HepG2 (cell line): ENCODE data around the gene KLHL7. TPM values are rescaled to one million over a fixed set of nuclear protein-coding genes. Genes with fewer than 3 reads are reported as not detected.

Source experiments
- ATAC-seq: fragments of 200-7000 bp; cut with Tn5 transposase; 3 replicates; pipeline ENCODE4 v1.9.1; 2020; ENCODE audit warnings: mild to moderate bottlenecking, moderate library complexity
- BruUV-seq: library from RNA; stranded (reverse); fragments of 400-500 nt; replicated peaks from 2 replicates; lab custom pipeline; 2021; lab: Mats Ljungman, UMichigan
- CTCF ChIA-PET: fragments of 300-600 bp; formaldehyde crosslinking; extraction: SDS; loops from one replicate; lab custom pipeline; 2021; ENCODE audit warnings: low total read pairs, inconsistent platforms, low intra/inter-chr PET ratio; lab: Yijun Ruan, JAX
- POLR2A ChIA-PET: fragments of 350-600 bp; sonication (Branson Sonifier 250); formaldehyde crosslinking; loops from one replicate; lab custom pipeline; 2020; ENCODE audit warnings: antibody characterized with exemption, inconsistent platforms; lab: Yijun Ruan, JAX
- DNase-seq: peaks from one replicate; pipeline ENCODE4 v3.0.0-alpha.2; 2015; ENCODE audit warnings: low spot score
- FAIRE-seq: peaks from 3 replicates; lab custom pipeline; 2011; peaks lifted over from hg19 to GRCh38; lab: Jason Lieb, UNC
- H2AFZ ChIP-seq: one replicate; pipeline ENCODE4 v1.6.1; 2011; ENCODE audit warnings: low read length, inconsistent platforms
- H3K27ac ChIP-seq: fragments of 300-600 bp; 3 replicates; pipeline ENCODE4 v1.8.0; 2011; ENCODE audit warnings: mixed run types, mild to moderate bottlenecking, mixed read lengths, low read length, inconsistent platforms; ENCODE audit not compliant: insufficient read depth; ENCODE audit errors: extremely low read length
- H3K27me3 ChIP-seq, 2 experiments: fragments of 200-600 bp in 1 of 2; 2 replicates in 1 of 2; 3 replicates in 1 of 2; pipeline versions ENCODE4 v1.6.0 to v1.8.0; 2011; ENCODE audit warnings: low read length in 2 of 2, mild to moderate bottlenecking in 2 of 2, moderate library complexity in 2 of 2, inconsistent platforms in 1 of 2; ENCODE audit not compliant: insufficient read depth in 2 of 2, control insufficient read depth in 1 of 2
- H3K36me3 ChIP-seq, 2 experiments: fragments of 200-600 bp in 1 of 2; replicated peaks in 1 of 2; 2 replicates in 1 of 2; 3 replicates in 1 of 2; pipeline versions ENCODE4 v1.5.1 to v1.8.0; 2011; ENCODE audit warnings: low read length in 2 of 2, inconsistent platforms in 1 of 2; ENCODE audit not compliant: insufficient read depth in 2 of 2, control insufficient read depth in 1 of 2
- H3K4me1 ChIP-seq: 2 replicates; pipeline ENCODE4 v1.5.1; 2012; ENCODE audit warnings: low read length, inconsistent platforms; ENCODE audit not compliant: insufficient read depth
- H3K4me2 ChIP-seq: 2 replicates; pipeline ENCODE4 v1.6.0; 2011; ENCODE audit warnings: low read depth, low read length, inconsistent platforms
- H3K4me3 ChIP-seq, 3 experiments: fragments of 200-600 bp in 1 of 3; sonication (generic), shearing (Covaris generic) in 1 of 3; replicated peaks in 1 of 3; 2 replicates each; pipeline ENCODE4 v1.5.1; 2011 to 2016; ENCODE audit warnings: low read length in 3 of 3, inconsistent platforms in 2 of 3, low read depth in 2 of 3, mild to moderate bottlenecking in 2 of 3, control low read depth in 1 of 3, mixed read lengths in 1 of 3; ENCODE audit not compliant: insufficient read depth in 1 of 3
- H3K79me2 ChIP-seq: one replicate; pipeline ENCODE4 v1.6.1; 2011; ENCODE audit warnings: low read length, inconsistent platforms; ENCODE audit not compliant: insufficient read depth
- H3K9ac ChIP-seq: 2 replicates; pipeline ENCODE4 v1.6.0; 2011; ENCODE audit warnings: mild to moderate bottlenecking, low read depth, low read length, inconsistent platforms; ENCODE audit not compliant: insufficient read depth
- H3K9me3 ChIP-seq: 2 replicates; pipeline ENCODE4 v1.5.1; 2012; ENCODE audit warnings: mild to moderate bottlenecking, low read length
- H4K20me1 ChIP-seq: 2 replicates; pipeline ENCODE4 v1.6.0; 2011; ENCODE audit warnings: inconsistent platforms, mild to moderate bottlenecking, low read length, moderate library complexity; ENCODE audit not compliant: insufficient read depth
- FOXO1 ChIP-seq: sonication (generic); formaldehyde crosslinking; IDR thresholded peaks from 2 replicates; pipeline ENCODE4 v1.4.0; 2020; ENCODE audit warnings: missing genetic modification reagents
- GATA4 ChIP-seq: sonication (generic); IDR thresholded peaks from 2 replicates; pipeline ENCODE4 v1.6.1; 2016; ENCODE audit warnings: antibody characterized with exemption, low read depth, borderline replicate concordance
- ISX ChIP-seq: sonication (generic); formaldehyde crosslinking; conservative IDR thresholded peaks from 2 replicates; pipeline ENCODE4 v1.5.0; 2020; ENCODE audit warnings: missing genetic modification reagents
- KLF11 ChIP-seq: IDR thresholded peaks from 2 replicates; pipeline ENCODE4 v1.6.1; 2016; ENCODE audit warnings: missing compliant biosample characterization
- MAZ ChIP-seq, 2 experiments: sonication (generic) in 1 of 2; formaldehyde crosslinking in 1 of 2; IDR thresholded peaks; 2 replicates each; pipeline versions ENCODE4 v1.5.0 to v1.6.1; 2012 to 2020; ENCODE audit warnings: low read depth in 2 of 2, mild to moderate bottlenecking in 2 of 2, borderline replicate concordance in 1 of 2, improper control_type of control experiment in 1 of 2, low read length in 1 of 2, missing genetic modification reagents in 1 of 2, moderate library complexity in 1 of 2
- NCOA1 ChIP-seq: sonication (generic); formaldehyde crosslinking; IDR thresholded peaks from 2 replicates; pipeline ENCODE4 v1.9.0; 2021; ENCODE audit warnings: missing genetic modification reagents
- POLR2AphosphoS2 ChIP-seq: IDR thresholded peaks from 2 replicates; pipeline ENCODE4 v1.6.1; 2011; ENCODE audit warnings: low read depth, low read length, improper control_type of control experiment
- RBAK ChIP-seq: sonication (generic); formaldehyde crosslinking; IDR thresholded peaks from 2 replicates; pipeline ENCODE4 v1.5.1; 2020; ENCODE audit warnings: mild to moderate bottlenecking, missing genetic modification reagents
- SRSF1 ChIP-seq: fragments of 200-400 bp; formaldehyde crosslinking; optimal IDR thresholded peaks from 2 replicates; pipeline ENCODE3; 2017; ENCODE audit warnings: mild to moderate bottlenecking, low read depth, low read length, moderate library complexity
- THAP11 ChIP-seq: IDR thresholded peaks from 2 replicates; pipeline ENCODE4 v1.6.1; 2016; ENCODE audit warnings: missing biosample characterization, missing genetic modification reagents
- ZFP1 ChIP-seq: IDR thresholded peaks from 2 replicates; pipeline ENCODE4 v1.6.1; 2016
- ZFP37 ChIP-seq: sonication (generic); formaldehyde crosslinking; IDR thresholded peaks from 2 replicates; pipeline ENCODE4 v1.4.0; 2020; ENCODE audit warnings: missing genetic modification reagents, borderline replicate concordance
- ZKSCAN5 ChIP-seq: sonication (generic); formaldehyde crosslinking; IDR thresholded peaks from 2 replicates; pipeline ENCODE4 v1.5.1; 2020; ENCODE audit warnings: mild to moderate bottlenecking, missing genetic modification reagents
- ZNF143 ChIP-seq: sonication (generic); formaldehyde crosslinking; IDR thresholded peaks from 2 replicates; pipeline ENCODE4 v1.4.0; 2020; ENCODE audit warnings: missing genetic modification reagents
- ZNF234 ChIP-seq: sonication (generic); formaldehyde crosslinking; conservative IDR thresholded peaks from 2 replicates; pipeline ENCODE4 v1.5.1; 2020; ENCODE audit warnings: mild to moderate bottlenecking, missing genetic modification reagents
- ZNF441 ChIP-seq: sonication (generic); formaldehyde crosslinking; IDR thresholded peaks from 2 replicates; pipeline ENCODE4 v1.7.0; 2021; ENCODE audit warnings: missing genetic modification reagents, borderline replicate concordance
- ZNF629 ChIP-seq: sonication (generic); formaldehyde crosslinking; conservative IDR thresholded peaks from 2 replicates; pipeline ENCODE4 v1.5.0; 2020; ENCODE audit warnings: missing genetic modification reagents
- WGBS: methylation state at CpG from one replicate; pipeline ENCODE4 v1.1.6; 2017; ENCODE audit warnings: low lambda C conversion rate; 5-methylcytosine and 5-hydroxymethylcytosine counted together
- in situ Hi-C: cut with HindIII; loops from 2 replicates; pipeline ENCODE4 v1.10.0; 2017; ENCODE audit warnings: low pct_unique_long_range_greater_than_20kb; ENCODE audit not compliant: extremely low pct_ligation_motif_present
- intact Hi-C: fragments of 100-400 bp; cut with micrococcal nuclease; formaldehyde crosslinking; loops from one replicate; pipeline ENCODE4 v1.10.0; 2022; ENCODE audit not compliant: unreplicated experiment
- polyA plus RNA-seq, 8 experiments: library from polyadenylated mRNA; depleted of rRNA in 3 of 8; stranded (reverse) in 7 of 8; unstranded in 1 of 8; fragments of >200 nt; fragmentation: Illumina TruSeq in 4 of 8; extraction: Trizol in 4 of 8; gene quantifications; 2 replicates each; pipeline versions ENCODE4 v1.2.1 to v1.2.3, GENCODE V29; 2011 to 2016; ENCODE audit warnings: low read depth in 4 of 8, missing spikeins in 1 of 8, mixed read lengths in 1 of 8; ENCODE audit not compliant: insufficient read depth in 1 of 8
- total RNA-seq, 5 experiments: library from RNA; depleted of rRNA; stranded (reverse); fragments of >200 nt; fragmentation: Illumina TruSeq; extraction: Trizol; gene quantifications; 2 replicates each; pipeline ENCODE4 v1.2.3, GENCODE V29; 2016; ENCODE audit warnings: low read depth in 1 of 5
- TF ChIP-seq, protein P1 (sequence below): sonication (generic); formaldehyde crosslinking; IDR thresholded peaks from 2 replicates; pipeline ENCODE4 v1.4.0; 2020; ENCODE audit warnings: mild to moderate bottlenecking, missing genetic modification reagents

The KLHL7 gene
- total and polyA plus RNA-seq, 2 of the 13 experiments (the other 11 are each of a cell fraction or from before 2014, with no cell fraction given) = 16.2 to 34.4 TPM

GRCh38 chr7:23210506-23210905 is 104.9 kb downstream of the KLHL7 start:
- intact Hi-C loops (no loop called here), in situ Hi-C loops (no loop called here)
- 43% methylated on average over 2 of the region's 2 CpGs for WGBS
- Histone ChIP-seq H3K4me1 (peaks cover 36% of the 10 kb centered on the region), H3K79me2 (no peaks in the 10 kb centered on the region), H3K9ac (no peak overlapping the region), H3K36me3 (no peaks in the 10 kb centered on the region), H3K27ac (no peak overlapping the region), H3K27me3 (0 out of 5 replicates have a peak, but pooled peaks cover 0 to 5% of the 10 kb centered on the region in 2 experiments), H4K20me1 (no peaks in the 10 kb centered on the region), H3K4me2 (no peak overlapping the region), H3K9me3 (no peaks in the 10 kb centered on the region), H2AFZ (no peak overlapping the region), H3K4me3 (no peak overlapping the region)
- no TSS peak for BruUV-seq
- DNase-seq (no peak), FAIRE-seq (no peak), ATAC-seq (no peak)
- TF ChIP-seq RBAK (peak; percentile 67; the same call in 1 of the 2 replicates), POLR2AphosphoS2 (no peak)
- ChIA-PET CTCF (no interaction called here), POLR2A (interaction anchor here (0.7 kb wide), 1 partner anchor 335 kb away, joined by 5 read pairs; no protein-coding TSS in a partner anchor)

- intact Hi-C loops = no loop called here
- H3K79me2 ChIP-seq = no peaks in the 10 kb centered on the region
- H4K20me1 ChIP-seq = no peaks in the 10 kb centered on the region
- in situ Hi-C loops = no loop called here
- no peak for DNase-seq
- ATAC-seq = peak; percentile 36
- no peak overlapping the region for H2AFZ ChIP-seq
- H3K36me3 ChIP-seq = no peaks in the 10 kb centered on the region
- FAIRE-seq = no peak
- H3K4me2 ChIP-seq = peak overlapping the region; percentile 32; the same call in 1 of the 2 replicates
- WGBS = 60% methylated on average over 11 of the region's 11 CpGs
- peaks cover 33% of the 10 kb centered on the region for H3K4me1 ChIP-seq
- H3K27ac ChIP-seq = no peak overlapping the region
- TF ChIP-seq KLF11 (CRISPR knock-in tag) (no peak), NCOA1 (CRISPR knock-in tag) (no peak), MAZ (IDR thresholded peaks at IDR 0.05; ENCODE audit: borderline replicate concordance, low read depth, low read length) (no peak), MAZ (CRISPR knock-in tag; IDR thresholded peaks at IDR 0.05; ENCODE audit: low read depth) (no peak), SRSF1 (no peak), ZNF234 (CRISPR knock-in tag) (no peak), ZNF629 (no peak), ISX (CRISPR knock-in tag) (no peak), ZNF441 (CRISPR knock-in tag) (no peak), ZFP37 (CRISPR knock-in tag) (no peak), FOXO1 (CRISPR knock-in tag) (no peak), ZNF143 (CRISPR knock-in tag) (peak; percentile 80), THAP11 (CRISPR knock-in tag) (peak; percentile 88), ZKSCAN5 (CRISPR knock-in tag) (no peak), GATA4 (no peak), ZFP1 (no peak)
- TF ChIP-seq, protein P1, sequence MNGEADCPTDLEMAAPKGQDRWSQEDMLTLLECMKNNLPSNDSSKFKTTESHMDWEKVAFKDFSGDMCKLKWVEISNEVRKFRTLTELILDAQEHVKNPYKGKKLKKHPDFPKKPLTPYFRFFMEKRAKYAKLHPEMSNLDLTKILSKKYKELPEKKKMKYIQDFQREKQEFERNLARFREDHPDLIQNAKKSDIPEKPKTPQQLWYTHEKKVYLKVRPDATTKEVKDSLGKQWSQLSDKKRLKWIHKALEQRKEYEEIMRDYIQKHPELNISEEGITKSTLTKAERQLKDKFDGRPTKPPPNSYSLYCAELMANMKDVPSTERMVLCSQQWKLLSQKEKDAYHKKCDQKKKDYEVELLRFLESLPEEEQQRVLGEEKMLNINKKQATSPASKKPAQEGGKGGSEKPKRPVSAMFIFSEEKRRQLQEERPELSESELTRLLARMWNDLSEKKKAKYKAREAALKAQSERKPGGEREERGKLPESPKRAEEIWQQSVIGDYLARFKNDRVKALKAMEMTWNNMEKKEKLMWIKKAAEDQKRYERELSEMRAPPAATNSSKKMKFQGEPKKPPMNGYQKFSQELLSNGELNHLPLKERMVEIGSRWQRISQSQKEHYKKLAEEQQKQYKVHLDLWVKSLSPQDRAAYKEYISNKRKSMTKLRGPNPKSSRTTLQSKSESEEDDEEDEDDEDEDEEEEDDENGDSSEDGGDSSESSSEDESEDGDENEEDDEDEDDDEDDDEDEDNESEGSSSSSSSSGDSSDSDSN (CRISPR knock-in tag) = no peak
- no TSS peak for BruUV-seq
- ChIA-PET CTCF (no interaction called here), POLR2A (no interaction called here)
- H3K27me3 ChIP-seq = 0 out of 5 replicates have a peak, but pooled peaks cover 0 to 5% of the 10 kb centered on the region in 2 experiments
- no peak overlapping the region for H3K9ac ChIP-seq
- H3K9me3 ChIP-seq = no peaks in the 10 kb centered on the region
- no peak overlapping the region for H3K4me3 ChIP-seq
These were observed 106.0 kb downstream of the KLHL7 start for GRCh38 chr7:23211589-23211988.
